KG1 (cell line): ENCODE measurements around the gene PWP1.
A peak's percentile ranks its signal among the peaks of the same experiment; 100 is the strongest.

Source experiments
- DNase-seq: peaks from one replicate; lab custom pipeline; 2025; lab: John Stamatoyannopoulos, UW

PWP1 gene

DNA sequence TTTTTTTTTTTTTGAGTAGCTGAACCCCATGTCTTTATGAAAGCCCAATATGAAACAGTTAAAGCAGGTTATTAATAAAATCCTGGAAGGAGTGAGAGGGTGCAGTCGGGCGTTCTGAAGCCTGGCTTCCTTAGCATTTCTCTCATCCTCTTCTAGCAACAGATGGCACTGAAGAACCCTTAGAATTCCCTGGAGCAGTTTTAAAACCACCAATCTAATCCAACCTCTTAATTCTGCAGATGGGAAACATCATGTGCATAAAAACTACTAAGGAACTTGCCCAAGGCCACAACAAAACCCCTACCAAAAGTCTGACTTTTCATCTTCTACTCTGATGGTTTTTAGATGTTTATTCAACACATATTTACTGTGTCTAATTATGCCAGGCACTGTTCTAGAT is 50.2 kb downstream of the PWP1 start:
- DNase-seq: no peak

DNA sequence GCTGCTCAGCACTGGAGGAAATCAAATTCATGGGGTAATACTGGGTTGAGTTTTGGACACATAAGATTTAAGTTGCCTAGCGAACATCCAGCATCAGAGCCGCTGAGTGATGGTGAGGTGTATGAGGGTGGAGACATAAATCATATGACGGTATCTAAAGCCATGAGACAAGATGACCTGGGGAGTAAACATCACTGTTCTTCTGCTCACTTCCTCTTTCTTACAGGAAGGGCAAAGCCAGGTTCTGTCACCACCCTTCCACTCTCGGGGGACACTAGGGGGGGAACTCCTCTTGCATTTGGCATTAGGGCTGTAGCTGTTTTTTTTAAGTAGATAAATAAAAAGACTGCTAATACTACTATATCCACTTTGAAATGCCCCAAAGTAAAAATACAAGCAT is 51.3 kb downstream of the PWP1 start:
- peak; percentile 2 for DNase-seq

- DNase-seq: no peak
Observed at GRCh38 chr12:107748472-107748871, 62.9 kb downstream of the PWP1 start.

- DNase-seq: no peak
Observed at GRCh38 chr12:107749083-107749482, 63.5 kb downstream of the PWP1 start.

DNA sequence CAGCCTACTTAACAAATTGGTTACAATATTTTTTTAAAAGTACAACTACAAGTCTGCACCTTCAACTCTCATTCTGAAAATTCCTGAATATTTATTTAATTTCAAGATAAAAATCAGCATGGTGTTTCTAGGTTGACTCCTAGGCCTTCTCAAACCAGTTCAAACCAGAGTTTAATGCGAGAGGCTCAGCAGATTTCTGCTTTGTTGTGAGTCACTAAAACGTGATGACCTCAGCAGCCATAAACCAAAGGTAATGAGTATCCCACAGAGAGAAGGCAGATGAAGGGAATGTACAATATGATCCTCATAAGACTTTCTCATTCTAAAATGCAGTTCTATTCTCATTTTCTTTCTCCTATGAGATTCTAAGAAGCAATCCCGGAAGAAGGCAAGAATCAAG is 73.8 kb downstream of the PWP1 start:
- no peak for DNase-seq

- peak; percentile 6 for DNase-seq
Observed at GRCh38 chr12:107760207-107760808, 74.7 kb downstream of the PWP1 start.

GRCh38 chr12:107760809-107761501 is 75.4 kb downstream of the PWP1 start, which contains the start of gene PRDM4:
Gene PRDM4, minus strand, starts transcription at chr12:107761137. Its CDS starts 622 bp downstream, at chr12:107760515.
- DNase-seq: peak; percentile 95

DNA sequence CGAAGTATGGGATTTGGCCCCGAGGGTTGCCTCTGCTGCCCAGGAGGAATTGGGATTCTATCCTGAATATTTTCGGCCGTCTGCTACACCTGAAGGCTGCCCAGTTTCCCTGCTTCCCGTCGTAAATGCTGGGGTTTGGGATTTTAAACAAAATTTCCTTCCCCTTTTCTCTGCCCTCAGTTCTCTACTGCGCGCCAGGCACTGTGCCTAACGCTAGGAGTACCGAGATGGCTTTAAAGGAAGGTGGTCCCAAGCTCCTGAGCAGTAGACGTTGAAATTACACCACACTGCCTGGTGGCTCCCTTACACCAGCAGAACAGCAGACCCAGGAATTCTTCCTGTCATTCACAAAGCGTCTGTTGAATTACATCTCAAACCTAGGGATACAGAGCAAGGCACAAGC is 75.9 kb downstream of the PWP1 start:
- DNase-seq: no peak
